Dendritic cell treated with granulocyte-macrophage colony-stimulating factor and Interleukin-4, amounts not matched to agents 40 ng/mL and 50 ng/mL, for 4 days (primary cell): ENCODE results near the gene FXYD2.

Experiments used
- H3K27ac Mint-ChIP-seq: one replicate; pipeline ENCODE4 v1.8.0; 2022; ENCODE audit warnings: mild to moderate bottlenecking, mixed read lengths
- H3K27me3 Mint-ChIP-seq: one replicate; pipeline ENCODE4 v1.8.0; 2022; ENCODE audit warnings: mild to moderate bottlenecking, mixed read lengths
- H3K36me3 Mint-ChIP-seq: one replicate; pipeline ENCODE4 v1.8.0; 2022; ENCODE audit warnings: low read depth, mixed read lengths
- H3K4me1 Mint-ChIP-seq: one replicate; pipeline ENCODE4 v1.8.0; 2022; ENCODE audit warnings: low read depth, mixed read lengths
- H3K4me3 Mint-ChIP-seq: one replicate; pipeline ENCODE4 v1.8.0; 2022; ENCODE audit warnings: mild to moderate bottlenecking, moderate library complexity, mixed read lengths
- H3K9me3 Mint-ChIP-seq: one replicate; pipeline ENCODE4 v1.8.0; 2022; ENCODE audit warnings: mixed read lengths
- intact Hi-C: fragments of 100-400 bp; cut with micrococcal nuclease; formaldehyde crosslinking; loops from one replicate; pipeline ENCODE4 v1.15.0; 2022

FXYD2 gene

GRCh38 chr11:117849781-117850414 lies 25.4 kb upstream of the FXYD2 start:
- Mint-ChIP-seq H3K27ac (no peak overlapping the region), H3K27me3 (peaks cover 7% of the 10 kb centered on the region), H3K9me3 (peaks cover 21% of the 10 kb centered on the region), H3K36me3 (peaks cover 6% of the 10 kb centered on the region), H3K4me3 (no peak overlapping the region), H3K4me1 (peaks cover 6% of the 10 kb centered on the region)
- intact Hi-C loops, result no loop called here

DNA sequence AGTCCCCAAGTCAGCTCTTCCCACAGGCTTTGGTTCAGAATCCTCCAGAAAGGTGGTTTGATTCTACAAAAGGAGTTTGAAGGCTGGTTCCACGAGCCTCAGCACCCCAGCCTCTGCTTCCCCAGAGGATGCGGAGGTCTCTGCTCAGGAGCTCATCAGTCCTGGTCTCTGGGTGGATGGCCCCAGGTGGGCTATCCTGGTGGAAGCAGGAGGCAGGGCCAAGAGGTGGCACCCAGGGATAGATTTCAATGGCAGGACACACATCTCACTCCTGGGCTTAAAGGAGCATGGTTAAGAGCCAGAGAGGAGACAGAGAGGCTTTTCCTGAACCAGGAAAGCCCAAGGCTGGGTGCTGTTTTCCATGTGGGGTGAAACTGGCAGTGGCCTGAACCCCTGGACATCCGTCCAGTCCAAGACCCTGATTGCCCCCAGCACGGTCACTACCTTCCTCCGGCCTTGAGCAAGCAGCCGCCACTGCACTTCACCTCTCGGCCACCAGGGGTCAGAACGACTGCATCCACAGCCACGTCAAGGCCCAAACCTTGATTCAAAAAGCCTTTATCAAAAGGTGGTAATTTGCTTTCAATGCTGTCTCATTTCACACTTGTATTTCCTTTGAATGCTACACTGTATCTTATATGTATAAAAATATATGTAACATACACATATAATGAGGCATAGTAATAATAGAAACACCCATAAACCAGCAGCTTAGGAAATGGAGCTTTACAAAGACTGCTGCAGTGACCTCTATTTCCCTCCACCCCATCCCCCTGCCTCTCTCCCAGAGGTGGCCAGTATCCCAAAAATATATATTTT lies 19.3 kb upstream of the FXYD2 start:
- no peak overlapping the region for H3K4me3 Mint-ChIP-seq

GRCh38 chr11:117842131-117842941 lies 17.8 kb upstream of the FXYD2 start:
- peak overlapping the region; percentile 78 for H3K27ac Mint-ChIP-seq
- H3K36me3 Mint-ChIP-seq, result no peaks in the 10 kb centered on the region
- H3K9me3 Mint-ChIP-seq, result no peaks in the 10 kb centered on the region
- no peak overlapping the region for H3K4me3 Mint-ChIP-seq
- peaks cover 55% of the 10 kb centered on the region for H3K4me1 Mint-ChIP-seq
- intact Hi-C loops, result loop anchor here (5.0 kb wide), 1 partner anchor 210 kb away; no protein-coding TSS in a partner anchor
- peaks cover 2% of the 10 kb centered on the region for H3K27me3 Mint-ChIP-seq

More for the DNA sequence above, 19.3 kb upstream of the FXYD2 start:
- Mint-ChIP-seq H3K36me3 (no peaks in the 10 kb centered on the region), H3K4me1 (peaks cover 46% of the 10 kb centered on the region), H3K9me3 (no peaks in the 10 kb centered on the region), H3K27ac (peak overlapping the region; percentile 27), H3K27me3 (no peaks in the 10 kb centered on the region)
- intact Hi-C loops, result loop anchor here (1.0 to 5.0 kb wide), 3 partner anchors 63 to 208 kb away; no protein-coding TSS in a partner anchor

DNA sequence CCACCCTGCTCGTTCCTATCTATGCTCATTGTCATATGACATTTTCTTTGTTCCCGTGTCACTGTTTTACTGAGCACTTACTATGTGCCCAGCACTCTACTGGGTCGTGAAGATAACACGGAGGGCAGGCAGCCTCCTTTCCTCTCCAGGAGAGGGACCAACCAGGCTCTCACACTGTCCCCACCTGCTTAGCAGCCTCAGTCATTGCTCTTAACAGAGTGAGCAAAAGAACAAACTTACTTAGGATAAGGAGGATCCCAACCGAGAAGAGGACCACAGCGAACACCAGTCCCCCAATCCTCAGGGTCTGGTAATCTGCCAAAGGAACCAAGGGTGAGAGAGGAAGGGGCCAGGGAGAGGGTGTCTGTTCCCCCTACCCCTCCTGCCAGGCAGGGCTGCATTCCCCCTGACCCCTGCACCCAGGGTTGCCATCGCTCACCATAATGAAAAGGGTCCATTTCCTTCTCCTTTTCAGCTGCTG lies 17.0 kb upstream of the FXYD2 start:
- Mint-ChIP-seq H3K9me3 (no peaks in the 10 kb centered on the region), H3K36me3 (no peaks in the 10 kb centered on the region), H3K4me1 (peaks cover 62% of the 10 kb centered on the region), H3K27ac (peak overlapping the region; percentile 78), H3K27me3 (peaks cover 2% of the 10 kb centered on the region), H3K4me3 (no peak overlapping the region)
- intact Hi-C loops, result loop anchor here (5.0 kb wide), 1 partner anchor 211 kb away; no protein-coding TSS in a partner anchor

DNA sequence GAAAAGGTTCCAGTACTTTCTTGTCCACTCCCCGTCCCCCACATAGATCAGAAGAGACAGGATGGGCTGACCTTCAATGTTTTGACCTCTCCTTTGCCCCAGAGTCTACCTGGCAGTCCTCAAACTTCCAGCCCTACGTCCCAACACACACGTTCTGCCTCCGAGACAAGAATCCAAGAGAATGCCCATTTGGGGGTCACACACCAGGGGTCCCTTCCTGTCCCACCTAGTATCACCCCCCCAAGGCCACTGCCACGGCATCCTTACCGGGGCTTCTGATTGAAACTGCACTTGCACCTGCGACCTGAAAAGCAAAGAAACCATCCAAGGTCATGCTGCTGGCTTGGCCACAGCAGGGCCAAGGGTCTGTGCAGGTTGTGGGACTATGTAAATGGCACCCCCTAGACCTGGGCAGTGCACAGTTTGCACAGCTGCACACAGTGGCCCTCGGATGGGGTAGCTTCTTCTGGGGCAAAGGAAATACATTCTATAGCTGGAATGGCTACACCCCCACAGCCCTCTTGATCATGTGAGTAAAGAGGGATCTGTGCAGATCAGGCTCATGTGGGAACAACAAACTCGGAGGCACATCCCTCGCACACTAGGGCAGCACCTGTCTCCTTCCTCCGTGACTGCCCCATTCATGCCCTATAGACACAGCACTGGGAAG lies 16.5 kb upstream of the FXYD2 start:
- Mint-ChIP-seq H3K27me3 (peaks cover 2% of the 10 kb centered on the region), H3K4me3 (no peak overlapping the region), H3K27ac (peak overlapping the region; percentile 78), H3K9me3 (no peaks in the 10 kb centered on the region), H3K36me3 (no peaks in the 10 kb centered on the region), H3K4me1 (peaks cover 68% of the 10 kb centered on the region)
- intact Hi-C loops, result loop anchor here (5.0 kb wide), 1 partner anchor 211 kb away; no protein-coding TSS in a partner anchor

- Mint-ChIP-seq H3K27me3 (peaks cover 2% of the 10 kb centered on the region), H3K9me3 (no peaks in the 10 kb centered on the region), H3K27ac (no peak overlapping the region), H3K4me1 (peaks cover 75% of the 10 kb centered on the region), H3K4me3 (no peak overlapping the region), H3K36me3 (no peaks in the 10 kb centered on the region)
- intact Hi-C loops, result loop anchor here (5.0 kb wide), 1 partner anchor 212 kb away; no protein-coding TSS in a partner anchor
These were observed 15.6 kb upstream of the FXYD2 start for GRCh38 chr11:117839936-117840813.

DNA sequence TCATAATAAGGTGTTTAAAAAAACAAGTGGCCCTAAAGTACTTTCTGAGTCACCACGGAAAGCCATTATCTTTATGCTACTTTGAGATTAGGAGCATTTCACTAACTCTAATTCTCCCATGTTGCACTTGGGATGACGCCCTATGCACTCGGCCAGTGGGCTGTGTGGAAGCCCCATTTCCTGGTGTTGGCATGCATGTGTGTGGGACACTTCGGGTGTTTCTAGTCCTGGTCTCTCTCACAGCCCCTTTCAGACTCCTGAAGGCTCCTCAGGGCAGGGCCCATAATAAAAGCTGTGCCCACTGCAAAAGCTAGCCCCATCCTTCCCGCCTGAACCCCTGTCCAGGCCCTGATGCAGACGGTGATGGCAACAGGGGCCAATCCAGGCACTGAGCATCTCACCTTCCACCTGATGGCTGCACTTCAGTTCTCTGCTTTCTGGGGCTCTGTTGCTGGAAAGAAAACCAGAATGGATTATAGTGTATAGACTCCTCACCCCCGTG lies 14.9 kb upstream of the FXYD2 start:
- intact Hi-C loops, result no loop called here
- H3K4me3 Mint-ChIP-seq, result no peak overlapping the region
- H3K36me3 Mint-ChIP-seq, result no peaks in the 10 kb centered on the region
- H3K27me3 Mint-ChIP-seq, result peaks cover 2% of the 10 kb centered on the region
- H3K27ac Mint-ChIP-seq, result no peak overlapping the region
- no peaks in the 10 kb centered on the region for H3K9me3 Mint-ChIP-seq
- peaks cover 81% of the 10 kb centered on the region for H3K4me1 Mint-ChIP-seq

DNA sequence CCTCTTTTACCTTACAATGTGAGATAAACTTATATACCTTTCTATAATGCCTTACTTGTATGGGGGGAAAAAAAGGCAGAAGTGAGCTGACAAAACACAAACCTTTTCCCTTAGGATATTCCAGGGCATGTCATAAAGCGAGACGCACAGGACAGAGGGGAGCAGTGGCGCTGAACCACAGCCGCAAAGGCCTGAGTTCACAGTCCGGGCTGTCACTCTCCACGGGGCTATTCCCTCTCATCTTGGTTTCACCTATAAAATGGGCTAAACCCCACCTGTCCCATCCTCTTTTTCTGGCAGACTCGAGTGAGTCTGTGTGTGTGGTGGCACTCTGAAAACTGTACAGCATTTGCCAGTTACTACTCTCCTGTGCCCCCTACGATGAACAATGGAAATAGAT lies 14.4 kb upstream of the FXYD2 start:
- intact Hi-C loops, result no loop called here
- Mint-ChIP-seq H3K27ac (no peak overlapping the region), H3K4me1 (peaks cover 86% of the 10 kb centered on the region), H3K4me3 (no peak overlapping the region), H3K36me3 (no peaks in the 10 kb centered on the region), H3K27me3 (peaks cover 3% of the 10 kb centered on the region), H3K9me3 (no peaks in the 10 kb centered on the region)

DNA sequence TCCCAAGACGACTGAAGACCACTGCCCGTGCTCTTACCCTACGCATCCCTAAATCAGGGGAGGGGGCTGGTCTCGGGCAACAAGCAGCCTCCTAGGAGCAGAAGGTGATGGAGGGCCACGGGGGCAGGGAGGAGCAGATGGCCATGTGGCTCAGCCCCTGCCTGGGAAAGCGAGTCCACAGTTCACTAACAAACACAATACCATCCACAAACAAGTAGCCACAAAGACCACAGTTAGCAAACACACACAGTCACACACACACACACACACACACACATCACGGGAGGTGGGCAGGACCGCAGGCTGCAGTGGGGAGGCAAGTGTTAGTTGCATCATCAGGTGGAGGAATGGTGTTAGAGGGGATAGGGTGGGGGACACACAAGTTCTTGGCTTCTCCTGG lies 13.2 kb upstream of the FXYD2 start:
- peaks cover 89% of the 10 kb centered on the region for H3K4me1 Mint-ChIP-seq
- H3K4me3 Mint-ChIP-seq, result no peak overlapping the region
- peak overlapping the region; percentile 43 for H3K27ac Mint-ChIP-seq
- no peaks in the 10 kb centered on the region for H3K36me3 Mint-ChIP-seq
- intact Hi-C loops, result no loop called here
- H3K27me3 Mint-ChIP-seq, result peaks cover 4% of the 10 kb centered on the region
- no peaks in the 10 kb centered on the region for H3K9me3 Mint-ChIP-seq

GRCh38 chr11:117837070-117837776 lies 12.7 kb upstream of the FXYD2 start:
- no peaks in the 10 kb centered on the region for H3K9me3 Mint-ChIP-seq
- intact Hi-C loops, result no loop called here
- H3K4me1 Mint-ChIP-seq, result peaks cover 89% of the 10 kb centered on the region
- H3K36me3 Mint-ChIP-seq, result no peaks in the 10 kb centered on the region
- H3K4me3 Mint-ChIP-seq, result no peak overlapping the region
- peaks cover 4% of the 10 kb centered on the region for H3K27me3 Mint-ChIP-seq
- peak overlapping the region; percentile 43 for H3K27ac Mint-ChIP-seq

GRCh38 chr11:117836077-117836960 lies 11.8 kb upstream of the FXYD2 start:
- peaks cover 6% of the 10 kb centered on the region for H3K27me3 Mint-ChIP-seq

More at GRCh38 chr11:117836077-117836960, 11.8 kb upstream of the FXYD2 start:
- no peaks in the 10 kb centered on the region for H3K36me3 Mint-ChIP-seq
- H3K4me1 Mint-ChIP-seq, result peaks cover 86% of the 10 kb centered on the region
- peak overlapping the region; percentile 39 for H3K27ac Mint-ChIP-seq
- H3K9me3 Mint-ChIP-seq, result no peaks in the 10 kb centered on the region
- peak overlapping the region; percentile 4 for H3K4me3 Mint-ChIP-seq
- intact Hi-C loops, result no loop called here
